Renal cortical epithelial cell (primary cell): Measurements from ENCODE around the gene EN2. TPM values are rescaled to one million over a fixed set of nuclear protein-coding genes. Genes with fewer than 3 reads are reported as not detected.

Experiments
- DNase-seq: peaks from one replicate; pipeline ENCODE4 v3.0.0-alpha.2; 2011; ENCODE audit warnings: low read depth
- total RNA-seq: library from RNA; depleted of rRNA; stranded (reverse); fragments of >200 nt; gene quantifications from 2 replicates; pipeline ENCODE4 v1.2.3, GENCODE V29; 2014

The EN2 gene
- total RNA-seq, 1 donor from 2014 or later: 0.05 TPM

- DNase-seq: no peak
Observed at GRCh38 chr7:155508376-155509358, 50.7 kb downstream of the EN2 start.

DNA sequence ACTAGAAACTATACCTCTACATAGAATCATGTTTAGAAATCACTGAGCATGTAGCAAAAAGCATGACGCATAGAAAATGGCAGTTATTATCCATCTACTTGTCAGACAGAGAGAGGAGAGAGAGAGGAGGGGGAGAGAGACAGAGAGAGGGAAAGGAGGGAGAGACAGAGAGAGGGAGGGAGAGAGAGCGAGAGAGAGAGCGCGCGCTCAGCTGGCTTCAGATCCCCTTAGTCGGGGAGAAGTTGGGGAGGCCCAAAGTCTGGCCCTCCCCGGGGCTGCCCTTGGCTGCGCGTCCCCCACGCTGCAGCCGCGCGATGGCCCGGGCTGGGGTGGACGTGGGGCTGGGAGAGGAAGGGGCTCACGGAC is 51.4 kb downstream of the EN2 start:
- DNase-seq: no peak

DNA sequence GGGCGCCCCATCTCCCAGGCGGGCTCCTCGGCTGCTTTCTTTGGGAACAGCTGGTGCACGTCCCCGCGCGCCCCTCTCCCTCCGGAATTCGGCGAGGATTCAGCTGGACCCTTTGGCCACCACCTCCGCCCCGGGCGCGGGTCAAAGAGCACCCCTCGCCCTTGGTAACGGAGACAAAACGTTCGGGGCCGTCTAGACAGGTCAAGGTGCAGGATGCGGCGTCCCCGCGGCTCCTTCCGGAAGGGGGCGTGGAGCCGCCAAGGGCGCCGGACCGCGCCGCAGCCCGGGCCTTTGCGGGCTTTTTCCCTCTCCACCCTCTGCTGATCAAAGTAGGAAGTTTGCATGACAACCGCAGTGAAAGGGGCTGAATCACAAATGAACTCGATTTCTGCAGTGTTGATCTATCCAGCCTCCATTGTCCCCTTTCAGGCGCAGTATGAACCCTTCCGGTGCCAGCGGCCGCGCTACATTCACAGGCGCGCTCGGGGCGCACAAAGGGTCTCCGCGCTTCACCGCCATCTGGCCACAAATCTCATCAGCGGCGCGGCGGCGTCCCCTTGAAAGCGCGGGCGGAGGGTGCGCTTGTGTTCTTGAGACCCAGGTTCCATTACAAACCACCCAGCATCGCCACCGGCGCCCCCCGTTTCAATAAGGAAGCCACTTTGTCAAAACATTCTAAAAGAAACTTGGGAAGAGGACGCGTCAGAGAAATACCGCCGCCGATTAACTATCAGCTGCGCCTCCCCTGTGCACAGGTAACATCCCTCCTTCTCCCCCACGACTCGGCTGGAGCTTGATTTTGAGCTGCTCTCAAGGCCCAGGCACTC is 52.0 kb downstream of the EN2 start:
- no peak for DNase-seq

DNA sequence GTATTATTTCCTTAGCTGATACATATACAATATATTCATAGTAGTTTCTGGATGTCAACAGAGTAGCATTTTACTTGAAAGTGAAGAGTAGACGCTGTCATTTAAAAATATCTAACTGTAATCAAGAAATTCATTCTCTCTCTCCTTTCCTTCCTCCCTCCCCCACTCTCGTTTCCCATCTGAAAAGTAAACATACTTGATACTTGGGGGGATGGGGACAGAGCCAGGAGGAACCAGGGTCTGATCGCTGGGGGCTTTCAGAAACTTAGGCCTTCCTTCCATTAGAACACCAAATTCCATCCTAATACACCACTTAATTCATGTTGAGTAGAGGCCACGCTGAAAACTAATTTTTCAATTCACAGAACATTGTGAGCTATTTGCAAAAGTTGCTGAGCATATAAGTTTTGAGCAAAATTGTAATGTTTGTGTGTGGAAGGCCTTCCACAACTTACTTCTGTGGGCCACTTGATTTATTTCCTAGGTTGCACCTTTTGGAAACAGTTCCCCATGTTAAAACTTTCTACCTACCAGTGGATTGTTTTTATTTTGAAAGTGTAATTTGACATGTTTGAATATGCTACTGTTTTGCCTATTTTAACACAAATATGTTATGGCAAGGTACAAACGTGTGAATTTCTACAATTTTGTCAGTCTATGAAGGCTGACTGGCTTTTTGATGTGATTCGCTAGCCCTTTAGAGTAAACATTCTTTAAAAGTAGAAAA is 53.2 kb downstream of the EN2 start:
- no peak for DNase-seq

GRCh38 chr7:155511702-155511996 is 53.7 kb downstream of the EN2 start:
- no peak for DNase-seq

DNA sequence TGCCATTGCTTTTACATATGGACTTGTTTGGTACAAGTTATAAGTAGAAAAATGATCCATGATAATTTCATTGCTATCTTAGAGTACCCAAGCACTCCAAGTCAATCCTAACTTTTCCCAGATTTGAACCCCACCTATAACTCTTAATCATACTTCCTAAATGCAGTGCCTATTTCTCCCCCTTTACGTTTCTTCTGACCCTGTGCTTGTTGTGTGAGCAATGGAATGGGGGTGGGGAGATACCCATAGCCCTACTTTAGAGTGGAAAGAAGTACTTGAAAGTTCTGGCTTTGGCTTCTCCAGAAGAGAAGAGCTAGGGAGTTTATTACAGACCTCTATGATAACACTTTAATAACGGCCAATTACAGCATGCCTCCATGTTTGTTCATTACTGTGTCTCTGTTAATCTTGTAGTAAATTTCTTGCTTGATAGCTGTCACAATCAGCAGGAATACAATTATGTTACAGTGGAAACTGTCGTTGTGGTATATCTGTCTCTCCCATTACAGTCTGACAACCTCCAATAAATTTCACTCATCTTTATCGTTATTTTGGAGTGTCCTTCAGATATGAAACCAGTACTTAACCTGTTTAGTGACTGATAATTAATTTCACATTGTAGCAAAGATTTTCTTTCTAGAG is 54.4 kb downstream of the EN2 start:
- DNase-seq: no peak

DNA sequence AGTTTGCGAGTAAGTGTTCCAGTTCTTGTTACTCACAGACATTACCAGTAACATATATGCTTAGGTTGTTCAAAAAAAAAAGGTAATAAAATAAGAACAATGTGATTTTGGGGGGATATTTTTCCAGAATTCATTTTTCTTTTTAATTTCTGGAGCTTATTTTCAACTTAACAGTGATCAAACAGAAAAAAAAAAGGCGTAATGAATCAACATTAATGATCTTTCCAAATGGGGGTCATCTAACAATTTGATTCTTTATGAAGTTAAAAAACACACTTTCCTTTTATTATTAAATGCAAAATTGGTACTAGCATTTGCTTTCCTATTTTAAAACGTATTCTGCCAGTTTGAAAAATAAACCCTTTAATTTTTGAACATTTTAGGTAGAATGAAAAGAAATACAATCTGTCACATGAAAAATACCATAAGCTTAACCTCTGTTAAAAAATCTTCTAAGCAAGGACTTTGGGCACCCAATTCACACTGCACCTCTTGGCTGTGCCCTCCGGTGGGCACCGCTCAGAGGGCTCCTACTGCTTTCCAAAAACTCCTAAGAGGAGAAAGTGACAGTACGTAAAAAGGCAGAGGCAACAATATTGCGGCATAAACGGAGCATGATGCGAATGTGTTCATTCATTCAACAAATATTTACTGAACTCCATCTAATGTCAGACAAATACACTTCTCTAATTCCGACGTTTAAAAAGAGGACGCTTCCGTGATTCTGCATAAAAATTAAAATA is 55.8 kb downstream of the EN2 start:
- DNase-seq: no peak

GRCh38 chr7:155514296-155514695 is 56.4 kb downstream of the EN2 start:
- no peak for DNase-seq

Other genes with a start within 250 kb of the EN2 start
- gene INSIG1, start 160.3 kb upstream of the EN2 start, total RNA-seq: 33.7 and 734 TPM in 2 replicates
- not detected in 2 replicates for gene CNPY1, start 88.4 kb downstream of the EN2 start, total RNA-seq
- gene RBM33, start 186.5 kb downstream of the EN2 start, total RNA-seq: 12.9 and 47.3 TPM in 2 replicates